T-helper 22 cell (primary cell): ENCODE results near the gene RRM1.
A peak's percentile ranks its signal among the peaks of the same experiment; 100 is the strongest.
"Not testable (repeated sequence)": the region's sequence is repeated elsewhere in the genome, so short reads cannot be mapped to it uniquely, and the experiment has no call there.

Experiments
- DNase-seq: peaks from one replicate; pipeline ENCODE4 v3.0.0-alpha.2; 2020; ENCODE audit warnings: low read depth

RRM1 gene

GRCh38 chr11:4094348-4095291 is at the start of gene RRM1:
TSS of gene RRM1 (plus strand) at chr11:4094799. CDS start at chr11:4095013, 214 bp downstream.
- peak; percentile 87 for DNase-seq

GRCh38 chr11:4044976-4045646 is 49.5 kb upstream of the RRM1 start:
- DNase-seq: no peak

- DNase-seq: no peak
These were observed 46.3 kb upstream of the RRM1 start for GRCh38 chr11:4048340-4048739.

- DNase-seq: no peak
These were observed 45.6 kb upstream of the RRM1 start for GRCh38 chr11:4049006-4049405.

- no peak for DNase-seq
These were observed 44.5 kb upstream of the RRM1 start for GRCh38 chr11:4050138-4050537.

DNA sequence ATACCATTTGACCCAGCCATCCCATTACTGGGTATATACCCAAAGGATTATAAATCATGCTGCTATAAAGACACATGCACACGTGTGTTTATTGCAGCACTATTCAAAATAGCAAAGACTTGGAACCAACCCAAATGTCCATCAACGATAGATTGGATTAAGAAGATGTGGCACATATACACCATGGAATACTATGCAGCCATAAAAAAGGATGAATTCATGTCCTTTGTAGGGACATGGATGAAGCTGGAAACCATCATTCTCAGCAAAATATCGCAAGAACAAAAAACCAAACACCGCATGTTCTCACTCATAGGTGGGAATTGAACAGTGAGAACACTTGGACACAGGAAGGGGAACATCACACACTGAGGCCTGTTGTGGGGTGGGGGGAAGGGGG is 41.4 kb upstream of the RRM1 start:
- DNase-seq: not testable (repeated sequence)

- DNase-seq: no peak
These were observed 40.0 kb upstream of the RRM1 start for GRCh38 chr11:4054643-4055042.

- no peak for DNase-seq
These were observed 35.2 kb upstream of the RRM1 start for GRCh38 chr11:4059424-4059823.

DNA sequence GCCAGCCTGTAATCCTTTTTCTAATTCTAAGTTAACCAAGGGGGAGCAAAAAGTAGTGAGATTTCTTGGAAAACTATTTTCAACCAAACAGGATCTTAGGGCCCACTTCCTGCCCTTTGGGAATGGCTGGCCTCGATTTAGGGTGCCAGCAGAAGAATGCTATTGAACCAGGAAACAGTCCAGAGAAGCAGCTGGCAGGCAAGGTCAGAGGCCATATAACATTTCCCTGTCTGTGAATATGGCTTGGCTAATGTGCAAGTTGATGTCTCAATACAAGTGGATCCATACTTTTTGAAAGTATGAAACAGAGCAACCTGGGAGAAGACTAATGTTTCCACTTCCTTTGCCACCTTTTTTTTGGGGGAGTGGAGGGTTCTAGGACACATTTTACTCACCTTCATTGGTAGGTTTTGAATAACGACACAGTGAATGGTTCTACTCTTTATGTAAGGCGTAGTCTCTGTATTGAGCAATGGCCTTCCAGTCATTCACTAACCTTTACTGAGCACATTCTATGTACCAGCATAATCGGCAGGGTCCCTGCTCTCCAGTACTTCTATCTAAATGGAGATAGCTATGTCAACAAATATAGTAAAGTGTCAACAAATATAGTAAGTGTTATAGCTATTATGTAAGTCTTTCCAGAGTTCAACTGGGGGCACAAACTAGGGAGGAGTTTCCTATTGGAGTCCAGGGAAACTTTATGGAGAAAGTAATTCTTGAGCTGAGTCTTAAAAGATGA is 34.2 kb upstream of the RRM1 start:
- no peak for DNase-seq

GRCh38 chr11:4061700-4062099 is 32.9 kb upstream of the RRM1 start:
- DNase-seq: no peak

- no peak for DNase-seq
These were observed 31.3 kb upstream of the RRM1 start for GRCh38 chr11:4063348-4063747.

- no peak for DNase-seq
These were observed 30.2 kb upstream of the RRM1 start for GRCh38 chr11:4064278-4064955.

GRCh38 chr11:4065086-4065485 is 29.5 kb upstream of the RRM1 start:
- DNase-seq: no peak

GRCh38 chr11:4065601-4066377 is 28.8 kb upstream of the RRM1 start:
- DNase-seq: no peak

DNA sequence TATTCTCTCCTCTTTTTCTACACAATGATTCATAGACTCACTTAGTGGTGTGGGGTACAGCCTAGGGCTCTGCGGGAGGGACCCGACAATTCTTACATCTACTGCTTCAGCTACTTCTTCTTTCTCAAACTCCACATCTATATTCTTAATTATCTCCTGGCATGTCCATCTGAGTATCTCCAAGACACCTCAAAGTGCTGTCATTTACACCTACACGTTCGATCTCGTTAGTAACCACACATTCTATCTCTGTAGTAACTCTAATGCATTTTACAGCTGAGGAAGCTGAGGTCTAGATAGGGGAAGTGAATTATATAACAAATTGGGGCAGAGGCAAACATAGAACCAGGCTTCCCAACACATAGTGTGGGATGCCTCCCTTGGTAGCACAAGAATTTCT is 27.7 kb upstream of the RRM1 start:
- no peak for DNase-seq

DNA sequence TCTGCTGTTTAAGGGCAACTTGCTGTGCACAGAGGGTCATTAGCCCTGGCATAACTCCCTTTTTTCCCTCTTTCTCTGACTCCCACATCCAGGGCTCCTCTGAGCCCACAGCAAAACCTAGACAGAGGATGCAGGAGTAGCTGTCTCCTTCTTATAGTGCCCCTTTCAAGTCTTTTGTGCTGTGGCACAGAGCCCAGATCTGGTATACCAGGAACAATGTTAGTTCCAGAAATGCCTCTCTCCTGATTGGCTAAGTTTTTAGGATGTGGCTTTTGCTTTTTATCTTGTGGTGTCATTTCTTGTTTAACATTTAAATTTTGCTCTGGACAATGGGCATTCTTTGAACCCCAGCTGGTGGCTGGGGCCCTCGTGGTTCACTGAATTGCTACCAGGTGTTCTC is 25.6 kb upstream of the RRM1 start:
- no peak for DNase-seq

GRCh38 chr11:4071325-4071724 is 23.3 kb upstream of the RRM1 start:
- DNase-seq: no peak

DNA sequence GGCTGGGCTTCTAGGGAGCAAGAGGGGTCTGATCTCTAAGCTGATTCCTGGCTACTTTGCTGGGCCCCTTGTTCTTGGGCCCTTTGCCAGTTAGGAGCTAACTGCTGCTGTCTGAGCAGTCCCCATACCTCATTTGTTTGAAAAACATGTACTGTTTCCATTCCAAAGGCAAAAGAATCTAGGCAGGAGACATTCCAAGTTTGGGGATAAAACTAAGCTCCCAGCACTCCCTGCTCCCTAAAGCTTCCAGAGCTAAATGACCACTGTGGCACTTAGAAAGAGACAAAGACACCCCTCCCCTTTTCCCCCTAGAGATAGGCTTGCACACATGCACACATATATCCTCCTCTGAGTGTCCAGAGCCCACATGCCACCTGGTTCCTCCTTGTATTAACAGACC is 22.7 kb upstream of the RRM1 start:
- no peak for DNase-seq

DNA sequence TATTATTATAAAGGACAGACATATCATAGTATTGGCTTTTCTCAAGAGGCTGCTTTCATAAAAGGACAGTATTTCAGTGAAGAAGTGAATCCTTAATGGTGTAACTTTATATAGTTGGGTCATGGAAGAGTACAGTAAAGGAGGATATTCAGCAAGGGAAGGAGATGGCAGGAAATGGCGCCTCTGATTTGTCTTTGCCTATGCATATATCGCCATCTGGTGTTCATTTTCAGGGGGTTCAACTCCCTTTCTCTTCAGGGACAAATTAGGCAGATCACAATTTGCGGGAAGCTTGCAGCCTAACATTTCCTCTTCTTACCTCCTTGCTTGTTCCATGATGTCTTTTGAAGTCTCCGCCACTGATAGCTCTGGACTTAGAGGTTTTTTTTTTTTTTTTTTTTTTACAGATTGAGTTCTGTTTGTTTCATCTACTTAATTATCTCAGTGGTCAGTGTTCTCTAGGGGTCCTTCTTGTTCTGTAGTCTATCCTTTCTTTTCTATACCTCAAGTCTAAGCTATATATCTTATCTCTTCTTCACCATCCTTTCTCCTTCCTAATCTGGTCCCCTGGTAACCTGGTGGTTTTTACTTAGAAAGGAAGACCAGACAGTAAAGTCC is 21.8 kb upstream of the RRM1 start:
- DNase-seq: peak; percentile 12

- DNase-seq: no peak
These were observed 20.3 kb upstream of the RRM1 start for GRCh38 chr11:4074266-4074665.

- DNase-seq: no peak
These were observed 17.8 kb upstream of the RRM1 start for GRCh38 chr11:4076774-4077173.
